ENCODE measurements around the gene RLBP1. TPM values are rescaled to one million over a fixed set of nuclear protein-coding genes. Genes with fewer than 3 reads are reported as not detected.

Gene RLBP1
- total RNA-seq, 1 donor from 2014 or later: not detected

DNA sequence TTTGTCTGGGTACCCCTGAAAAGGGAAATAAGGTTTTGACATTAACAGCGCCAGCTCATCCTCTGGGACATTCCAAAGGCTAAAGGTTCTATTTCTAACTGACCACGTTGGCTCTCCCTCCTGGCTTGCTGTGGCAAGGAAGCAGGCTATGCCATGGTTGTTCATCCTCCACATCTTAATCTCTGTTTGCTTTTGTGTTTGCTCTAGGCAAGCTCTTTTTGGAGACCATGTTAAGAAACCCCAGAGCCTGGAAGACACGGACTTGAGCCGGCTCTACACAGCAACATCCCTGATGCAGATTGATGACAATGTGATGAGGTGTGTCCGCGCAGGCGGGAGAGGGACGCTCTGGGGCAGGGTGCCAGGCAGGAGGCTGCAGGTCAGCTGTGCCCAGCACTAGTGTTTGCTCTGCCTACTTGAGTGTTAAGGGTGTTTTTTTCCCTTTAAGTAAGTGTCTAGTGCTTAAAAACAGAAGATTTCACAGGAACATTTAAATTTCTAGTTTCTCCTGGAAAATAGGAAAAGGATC lies 33.3 kb downstream of the RLBP1 start:
- no peak overlapping the region for H3K27ac Mint-ChIP-seq

DNA sequence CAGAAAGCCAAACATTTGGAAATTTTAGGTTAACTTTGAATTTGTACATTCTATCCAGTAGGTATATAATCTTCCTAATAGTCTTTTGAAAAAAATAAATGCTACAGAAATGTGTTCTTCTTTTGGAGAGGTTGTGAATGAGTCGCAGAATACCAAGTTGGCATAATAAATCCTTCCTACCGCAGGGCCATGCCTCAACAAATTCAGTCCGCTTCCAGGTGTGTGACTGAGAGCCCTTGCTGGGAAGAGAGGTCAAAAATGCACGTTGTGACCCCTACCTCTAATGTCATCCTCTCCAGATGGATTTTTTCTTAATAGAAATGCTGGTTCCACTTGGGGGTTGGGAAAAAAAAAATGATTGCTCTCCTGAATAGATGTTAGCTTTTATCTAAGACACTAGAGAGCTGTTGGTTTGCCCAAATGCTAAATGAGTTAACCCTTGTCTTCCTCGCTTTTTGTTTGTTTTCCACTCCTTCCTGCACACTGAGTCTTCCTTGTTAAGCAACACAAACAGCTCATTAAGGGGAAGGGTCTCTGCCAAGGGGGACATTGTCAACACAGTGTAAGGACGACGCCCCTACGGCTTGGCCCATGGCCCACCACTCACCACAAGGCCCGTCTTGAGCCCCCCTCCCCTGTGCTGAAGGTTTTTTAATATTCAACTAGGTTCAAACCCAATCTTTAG lies 33.9 kb downstream of the RLBP1 start:
- no peak overlapping the region for H3K4me3 Mint-ChIP-seq
- CTCF ChIA-PET: no interaction called here

More for the DNA sequence above, 33.3 kb downstream of the RLBP1 start:
- no peaks in the 10 kb centered on the region for H3K27me3 Mint-ChIP-seq
- intact Hi-C loops (cut with micrococcal nuclease): no loop called here
- peaks cover 77% of the 10 kb centered on the region for H3K36me3 Mint-ChIP-seq (ENCODE audit: low read depth)
- ChIA-PET POLR2A (no interaction called here), CTCF (no interaction called here)
- TF ChIP-seq, protein P1, sequence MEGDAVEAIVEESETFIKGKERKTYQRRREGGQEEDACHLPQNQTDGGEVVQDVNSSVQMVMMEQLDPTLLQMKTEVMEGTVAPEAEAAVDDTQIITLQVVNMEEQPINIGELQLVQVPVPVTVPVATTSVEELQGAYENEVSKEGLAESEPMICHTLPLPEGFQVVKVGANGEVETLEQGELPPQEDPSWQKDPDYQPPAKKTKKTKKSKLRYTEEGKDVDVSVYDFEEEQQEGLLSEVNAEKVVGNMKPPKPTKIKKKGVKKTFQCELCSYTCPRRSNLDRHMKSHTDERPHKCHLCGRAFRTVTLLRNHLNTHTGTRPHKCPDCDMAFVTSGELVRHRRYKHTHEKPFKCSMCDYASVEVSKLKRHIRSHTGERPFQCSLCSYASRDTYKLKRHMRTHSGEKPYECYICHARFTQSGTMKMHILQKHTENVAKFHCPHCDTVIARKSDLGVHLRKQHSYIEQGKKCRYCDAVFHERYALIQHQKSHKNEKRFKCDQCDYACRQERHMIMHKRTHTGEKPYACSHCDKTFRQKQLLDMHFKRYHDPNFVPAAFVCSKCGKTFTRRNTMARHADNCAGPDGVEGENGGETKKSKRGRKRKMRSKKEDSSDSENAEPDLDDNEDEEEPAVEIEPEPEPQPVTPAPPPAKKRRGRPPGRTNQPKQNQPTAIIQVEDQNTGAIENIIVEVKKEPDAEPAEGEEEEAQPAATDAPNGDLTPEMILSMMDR (IDR thresholded peaks at IDR 0.05): no peak
- H3K9me3 Mint-ChIP-seq: no peaks in the 10 kb centered on the region
- no peak overlapping the region for H3K4me3 Mint-ChIP-seq
- no peaks in the 10 kb centered on the region for H3K4me1 Mint-ChIP-seq
- no peak for DNase-seq
- ATAC-seq (ENCODE audit: low read depth): no peak

DNA sequence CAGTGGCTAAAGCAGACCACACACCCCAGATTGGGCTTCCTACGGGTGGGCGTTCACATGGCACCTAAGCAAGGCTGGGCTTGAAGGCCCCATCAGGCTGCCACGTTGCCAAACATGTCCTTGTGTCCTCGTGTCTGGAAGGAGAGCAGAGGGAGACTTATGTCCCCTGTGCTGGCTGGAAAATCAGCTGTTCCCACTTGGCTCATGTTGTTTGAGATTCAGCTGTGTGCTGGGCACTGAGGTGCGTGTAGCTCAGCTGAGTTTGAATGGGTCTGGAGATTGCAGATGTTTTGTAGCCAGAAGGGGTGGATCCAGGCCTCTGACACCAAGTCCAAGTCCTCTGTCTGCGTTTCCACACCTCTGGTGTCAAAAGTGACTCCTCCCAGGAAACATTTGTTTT lies 34.6 kb downstream of the RLBP1 start:
- Mint-ChIP-seq H3K4me3 (no peak overlapping the region), H3K36me3 (ENCODE audit: low read depth) (peaks cover 71% of the 10 kb centered on the region), H3K4me1 (no peaks in the 10 kb centered on the region), H3K27ac (no peak overlapping the region), H3K9me3 (no peaks in the 10 kb centered on the region), H3K27me3 (no peaks in the 10 kb centered on the region)
- no peak for ATAC-seq (ENCODE audit: low read depth)
- ChIA-PET CTCF (no interaction called here), POLR2A (no interaction called here)
- DNase-seq: no peak
- TF ChIP-seq, protein P1 (IDR thresholded peaks at IDR 0.05): no peak
- intact Hi-C loops (cut with micrococcal nuclease): no loop called here

More for the DNA sequence above, 33.9 kb downstream of the RLBP1 start:
- intact Hi-C loops (cut with micrococcal nuclease): no loop called here
- peaks cover 75% of the 10 kb centered on the region for H3K36me3 Mint-ChIP-seq (ENCODE audit: low read depth)
- POLR2A ChIA-PET: no interaction called here
- no peaks in the 10 kb centered on the region for H3K9me3 Mint-ChIP-seq
- DNase-seq: no peak
- no peaks in the 10 kb centered on the region for H3K27me3 Mint-ChIP-seq
- TF ChIP-seq, protein P1 (IDR thresholded peaks at IDR 0.05): no peak
- ATAC-seq (ENCODE audit: low read depth): no peak
- H3K27ac Mint-ChIP-seq: no peak overlapping the region
- H3K4me1 Mint-ChIP-seq: no peaks in the 10 kb centered on the region

DNA sequence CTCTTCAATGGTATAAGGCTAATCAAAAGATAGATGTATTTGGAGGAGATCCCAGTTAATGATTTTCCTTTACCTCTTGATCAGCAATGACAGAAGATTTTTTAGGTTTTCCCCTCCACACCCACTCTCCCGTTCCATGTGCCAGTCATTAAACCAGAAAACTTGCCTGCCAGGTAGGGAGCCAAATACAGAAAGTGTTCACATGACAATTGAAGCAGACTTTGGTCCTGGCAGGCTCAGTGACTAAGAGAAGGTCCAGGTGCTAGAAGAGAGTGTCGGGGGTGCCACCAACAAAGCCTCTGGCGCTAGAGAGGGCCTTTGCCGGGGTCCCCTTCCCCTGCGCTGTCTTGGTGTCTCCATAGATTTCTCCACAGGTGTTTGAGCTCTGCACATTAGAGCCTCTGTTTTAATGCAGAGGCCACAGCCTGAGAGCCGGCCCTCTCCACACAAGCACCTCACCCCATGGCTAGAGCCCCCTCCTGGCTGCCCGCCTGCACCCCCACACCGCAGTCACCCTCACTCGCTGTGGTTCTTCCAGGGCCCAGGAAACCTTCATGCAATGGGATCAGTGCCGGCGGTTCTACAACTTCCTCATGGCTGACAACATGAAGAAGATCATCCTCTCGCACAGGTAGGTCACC lies 36.4 kb downstream of the RLBP1 start:
- H3K36me3 Mint-ChIP-seq (ENCODE audit: low read depth): peaks cover 61% of the 10 kb centered on the region

DNA sequence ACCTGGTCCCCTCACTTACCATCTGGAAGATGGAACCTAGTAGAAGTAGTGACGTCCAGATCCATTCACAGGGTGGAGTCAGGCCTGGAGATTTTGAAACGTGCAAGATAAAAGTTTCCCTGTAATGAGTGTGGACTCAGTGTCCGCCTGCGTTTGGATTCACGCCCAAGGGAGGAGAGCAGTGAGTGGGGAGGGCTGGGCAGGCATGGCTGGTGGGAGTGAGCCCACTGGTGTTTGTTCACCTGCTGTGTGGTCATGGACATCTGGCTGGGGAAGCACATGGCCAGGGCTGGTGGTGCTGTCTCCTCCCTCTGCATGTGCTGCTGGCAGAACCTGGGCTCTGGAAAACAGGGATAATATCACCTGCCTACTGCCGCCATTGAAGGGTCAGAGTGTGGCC lies 37.0 kb downstream of the RLBP1 start:
- DNase-seq: no peak
- POLR2A ChIA-PET: no interaction called here
- H3K27me3 Mint-ChIP-seq: no peaks in the 10 kb centered on the region
- H3K36me3 Mint-ChIP-seq (ENCODE audit: low read depth): peaks cover 61% of the 10 kb centered on the region
- peaks cover 2% of the 10 kb centered on the region for H3K4me1 Mint-ChIP-seq
- ATAC-seq (ENCODE audit: low read depth): no peak
- CTCF ChIA-PET: no interaction called here
- TF ChIP-seq, protein P1 (IDR thresholded peaks at IDR 0.05): no peak
- H3K27ac Mint-ChIP-seq: no peak overlapping the region
- intact Hi-C loops (cut with micrococcal nuclease): no loop called here
- H3K9me3 Mint-ChIP-seq: no peaks in the 10 kb centered on the region
- no peak overlapping the region for H3K4me3 Mint-ChIP-seq

More for the DNA sequence above, 36.4 kb downstream of the RLBP1 start:
- CTCF ChIA-PET: interaction anchor here (0.8 kb wide), 1 partner anchor 22 kb away, joined by 3 read pairs; no protein-coding TSS in a partner anchor
- Mint-ChIP-seq H3K4me3 (no peak overlapping the region), H3K27ac (no peak overlapping the region), H3K4me1 (no peaks in the 10 kb centered on the region), H3K9me3 (no peaks in the 10 kb centered on the region), H3K27me3 (no peaks in the 10 kb centered on the region)
- POLR2A ChIA-PET: no interaction called here
- TF ChIP-seq, protein P1 (IDR thresholded peaks at IDR 0.05): no peak
- ATAC-seq (ENCODE audit: low read depth) (no peak), DNase-seq (no peak)
- intact Hi-C loops (cut with micrococcal nuclease): no loop called here
